ENCODE measurements around the gene ABI3.
"Not testable (repeated sequence)": the region's sequence is repeated elsewhere in the genome, so short reads cannot be mapped to it uniquely, and the experiment has no call there.

Gene ABI3, protein sequence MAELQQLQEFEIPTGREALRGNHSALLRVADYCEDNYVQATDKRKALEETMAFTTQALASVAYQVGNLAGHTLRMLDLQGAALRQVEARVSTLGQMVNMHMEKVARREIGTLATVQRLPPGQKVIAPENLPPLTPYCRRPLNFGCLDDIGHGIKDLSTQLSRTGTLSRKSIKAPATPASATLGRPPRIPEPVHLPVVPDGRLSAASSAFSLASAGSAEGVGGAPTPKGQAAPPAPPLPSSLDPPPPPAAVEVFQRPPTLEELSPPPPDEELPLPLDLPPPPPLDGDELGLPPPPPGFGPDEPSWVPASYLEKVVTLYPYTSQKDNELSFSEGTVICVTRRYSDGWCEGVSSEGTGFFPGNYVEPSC

DNA sequence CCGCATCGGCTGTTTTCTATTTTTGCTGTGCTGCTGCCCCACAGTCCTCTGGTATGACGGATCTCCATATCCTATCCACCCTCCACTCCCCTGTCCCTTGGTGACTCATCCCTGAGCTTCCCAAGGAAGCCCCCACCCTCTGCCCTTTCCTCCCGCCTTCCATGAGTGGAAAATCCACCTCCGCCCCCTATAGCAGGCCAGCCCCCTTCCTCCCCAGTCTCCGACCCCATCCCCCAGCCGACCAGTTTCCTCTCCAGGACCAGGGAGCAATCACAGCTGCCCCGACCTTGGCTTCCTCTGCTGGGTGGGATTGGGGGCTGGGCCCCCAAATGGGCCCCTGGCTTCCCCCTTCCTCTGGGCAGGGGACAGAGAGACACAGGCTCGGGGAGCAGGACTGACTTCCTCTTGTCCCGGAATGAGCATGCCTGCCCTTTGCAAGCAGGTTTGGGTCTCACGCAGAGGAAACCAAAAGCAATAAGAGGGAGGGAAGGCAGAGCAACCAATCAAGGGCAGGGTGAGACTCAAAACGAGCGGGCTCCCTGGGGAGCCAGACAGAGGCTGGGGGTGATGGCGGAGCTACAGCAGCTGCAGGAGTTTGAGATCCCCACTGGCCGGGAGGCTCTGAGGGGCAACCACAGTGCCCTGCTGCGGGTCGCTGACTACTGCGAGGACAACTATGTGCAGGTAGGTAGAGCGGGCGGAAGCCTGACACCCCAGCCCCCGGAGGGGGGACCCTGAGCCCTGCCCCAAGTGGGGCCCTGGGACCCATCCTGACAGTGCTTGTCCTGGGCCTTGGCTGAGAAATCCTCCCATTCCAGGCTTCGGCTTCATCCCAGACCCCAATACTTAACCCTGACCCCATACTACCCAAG, at the start of gene ABI3, which contains the start of gene GNGT2:
ABI3 (plus strand) TSS at position 550 of the 872 bp plus-strand sequence; CDS start at position 568, 18 bp downstream.
GNGT2 (minus strand) TSS at position 417 of the 872 bp plus-strand sequence. CDS start 3,152 bp downstream, outside the sequence.
- DNase-seq, result peak; percentile 48

DNA sequence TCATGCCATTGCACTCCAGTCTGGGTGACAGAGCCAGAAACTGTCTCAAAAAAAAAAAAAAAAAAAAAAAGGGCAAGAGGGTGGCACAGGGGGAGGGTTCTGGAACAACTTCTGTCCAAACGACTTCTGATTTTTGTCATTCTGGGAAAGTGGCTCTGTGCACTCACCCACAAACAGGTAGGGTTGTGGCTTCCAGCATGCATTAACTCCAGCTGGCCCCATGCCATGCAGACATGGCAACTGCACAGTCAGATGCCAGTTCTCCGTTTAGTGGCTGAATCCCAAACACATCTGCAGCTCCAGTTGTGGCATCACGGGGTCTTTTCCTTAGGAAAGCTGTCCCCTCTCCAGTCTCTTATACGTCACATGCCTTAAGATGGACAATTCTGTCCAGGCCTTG, 47.6 kb upstream of the ABI3 start:
- DNase-seq, result no peak

DNA sequence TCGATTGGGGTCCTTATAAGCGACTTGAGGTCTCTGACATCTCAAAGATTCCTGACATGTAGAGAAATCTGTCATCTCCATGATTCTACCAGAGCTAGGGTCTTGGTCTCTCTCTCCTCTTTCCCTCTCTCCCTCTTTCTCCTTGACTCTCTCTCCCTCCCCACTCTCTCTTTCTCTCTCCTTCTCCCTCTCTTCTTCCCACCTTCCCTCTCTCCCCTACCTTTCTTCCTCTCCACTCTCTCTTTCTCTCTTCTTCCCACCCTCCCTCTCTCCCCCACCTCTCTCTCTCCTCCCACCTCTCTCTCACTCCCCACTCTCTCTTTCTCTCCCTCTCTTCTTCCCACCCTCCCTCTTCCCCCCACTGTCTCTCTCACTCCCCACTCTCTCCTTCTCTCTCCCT, 45.4 kb upstream of the ABI3 start:
- no peak for DNase-seq

DNA sequence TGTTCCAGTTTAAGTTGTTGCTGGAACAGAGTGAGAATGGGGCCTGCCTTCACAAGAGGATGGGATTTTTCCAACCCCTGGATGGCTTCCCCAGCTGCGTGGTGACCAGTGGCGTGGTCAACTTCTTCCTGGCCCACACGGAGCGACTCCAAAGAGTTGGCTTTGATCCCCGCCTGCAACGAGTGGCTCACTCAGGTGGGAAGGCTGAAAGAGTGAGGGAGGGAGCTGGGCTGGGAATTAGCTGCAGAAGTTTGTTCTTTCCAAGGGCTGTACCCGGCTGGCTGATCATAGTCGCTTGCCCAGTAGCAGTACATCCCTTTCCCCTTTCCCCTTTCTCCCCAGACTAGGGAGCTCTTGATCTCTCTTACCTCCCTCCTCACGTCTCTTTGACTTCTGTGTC, 41.8 kb upstream of the ABI3 start:
- DNase-seq, result no peak

DNA sequence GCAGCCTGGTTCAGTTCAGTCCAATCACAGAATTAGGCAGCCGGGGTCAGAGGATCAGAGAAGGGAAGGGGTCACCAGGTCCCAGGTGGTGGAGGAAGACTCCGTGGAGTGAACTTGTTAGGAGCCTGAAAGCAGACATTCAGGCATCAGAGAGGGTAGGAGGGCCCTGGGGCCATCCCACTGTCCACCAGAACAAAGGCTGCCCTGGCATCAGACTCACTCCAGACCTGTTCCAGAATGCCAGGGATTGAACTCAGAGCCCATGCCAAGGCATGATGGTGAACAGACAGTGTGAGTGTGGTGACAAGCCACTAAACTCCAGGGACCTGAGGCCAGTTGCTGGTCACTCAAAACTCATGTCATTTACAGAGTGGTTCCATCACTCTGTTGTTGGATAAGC, 40.3 kb upstream of the ABI3 start:
- no peak for DNase-seq

DNA sequence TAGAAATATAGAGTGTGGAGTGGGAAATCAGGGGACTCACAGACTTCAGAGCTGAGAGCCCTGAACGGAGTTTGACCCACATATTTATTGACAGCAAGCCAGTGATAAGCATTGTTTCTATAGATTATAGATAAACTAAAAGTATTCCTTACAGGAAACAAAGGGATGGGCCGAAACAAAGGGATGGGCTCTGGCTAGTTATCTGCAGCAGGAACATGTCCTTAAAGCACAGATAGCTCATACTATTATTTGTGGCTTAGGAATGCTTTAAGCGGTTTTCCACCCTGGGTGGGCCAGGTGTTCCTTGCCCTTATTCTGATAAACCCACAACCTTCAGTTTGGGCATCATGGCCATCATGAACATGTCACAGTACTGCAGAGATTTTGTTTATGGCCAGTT, 39.8 kb upstream of the ABI3 start:
- DNase-seq, result not testable (repeated sequence)

DNA sequence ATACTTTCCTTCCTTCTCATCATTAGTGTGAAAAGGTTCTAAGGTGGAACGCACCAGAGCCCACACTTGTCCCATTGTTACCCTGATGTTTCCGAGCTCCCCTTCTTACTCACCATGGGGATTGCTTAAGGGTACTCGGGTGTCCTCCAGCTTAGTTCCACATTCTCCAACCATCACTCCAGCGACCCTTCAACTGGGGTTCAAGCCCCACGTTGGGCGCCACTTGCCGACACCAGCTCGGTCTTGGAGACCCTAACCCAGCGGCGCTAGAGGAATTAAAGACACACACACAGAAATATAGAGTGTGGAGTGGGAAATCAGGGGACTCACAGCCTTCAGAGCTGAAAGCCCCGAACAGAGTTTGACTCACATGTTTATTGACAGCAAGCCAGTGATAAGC, 34.5 kb upstream of the ABI3 start:
- DNase-seq, result not testable (repeated sequence)

DNA sequence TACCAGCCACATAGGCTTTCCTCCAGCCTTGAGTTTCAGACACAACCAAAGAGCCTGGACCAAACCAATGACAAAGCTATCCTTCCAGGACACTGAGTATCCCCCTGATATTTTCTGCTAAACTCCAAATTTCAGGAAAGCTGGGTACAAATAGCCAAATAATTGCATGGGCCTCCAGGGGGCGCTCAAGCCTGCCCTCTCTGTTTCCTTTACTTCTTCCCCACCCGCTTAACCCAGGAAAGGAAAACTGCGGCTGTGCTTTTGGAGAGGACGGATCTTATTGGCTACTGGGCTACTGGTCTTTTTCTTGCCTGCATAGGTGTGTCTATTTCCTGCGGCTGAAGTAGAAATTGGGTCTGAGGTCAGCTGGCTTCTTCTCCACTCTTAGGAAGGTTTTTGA, 30.2 kb upstream of the ABI3 start:
- peak; percentile 48 for DNase-seq

DNA sequence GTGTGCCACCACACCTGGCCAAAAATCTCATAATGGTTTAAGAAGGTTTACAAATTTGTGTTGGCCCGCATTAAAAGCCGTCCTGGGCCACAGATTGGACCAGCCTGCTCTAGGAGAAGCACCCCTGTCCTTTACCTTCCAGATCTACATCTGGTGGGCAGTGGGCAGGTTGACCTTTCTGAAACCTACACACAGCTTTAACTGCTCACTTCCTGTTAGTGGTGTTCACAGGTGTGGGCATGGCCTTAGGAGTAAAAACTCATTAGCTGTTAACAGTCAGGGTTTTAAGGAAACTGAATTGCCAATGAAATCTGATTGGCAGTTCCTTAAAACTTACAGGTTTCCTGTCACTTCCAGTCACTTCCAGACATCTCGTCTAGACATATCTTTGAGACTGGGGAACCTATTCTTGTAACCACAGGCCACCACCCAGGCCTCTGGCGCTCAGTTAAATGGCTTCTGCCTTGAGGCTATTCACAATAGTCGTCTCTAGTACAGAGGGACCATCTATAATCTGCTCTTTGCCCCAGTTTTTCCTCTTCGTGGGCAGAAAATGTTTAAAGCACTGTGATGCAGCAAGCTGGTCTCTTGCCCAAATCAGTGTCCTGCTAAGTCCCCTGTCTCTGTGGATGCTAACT, 29.4 kb upstream of the ABI3 start:
- DNase-seq, result no peak

DNA sequence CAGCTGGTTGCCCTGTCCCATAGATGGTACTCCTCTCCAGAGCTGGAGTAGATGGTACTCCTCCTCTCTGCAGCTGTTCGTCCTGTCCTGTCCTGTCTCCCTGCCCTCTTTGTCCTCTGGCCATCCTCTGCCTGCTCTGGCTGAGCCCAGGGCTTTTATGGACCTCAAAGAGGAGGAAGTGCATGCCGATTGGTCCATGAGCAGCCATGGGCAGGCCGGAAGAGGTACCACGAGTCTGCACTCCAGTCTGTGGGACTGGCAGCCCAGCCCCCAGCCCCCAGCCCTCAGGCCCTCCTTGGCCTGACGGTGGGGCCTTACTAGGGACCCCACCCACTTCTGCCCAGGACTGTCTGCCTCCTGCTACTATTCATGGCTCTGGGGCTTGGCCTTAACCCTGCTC, 27.2 kb upstream of the ABI3 start:
- no peak for DNase-seq

DNA sequence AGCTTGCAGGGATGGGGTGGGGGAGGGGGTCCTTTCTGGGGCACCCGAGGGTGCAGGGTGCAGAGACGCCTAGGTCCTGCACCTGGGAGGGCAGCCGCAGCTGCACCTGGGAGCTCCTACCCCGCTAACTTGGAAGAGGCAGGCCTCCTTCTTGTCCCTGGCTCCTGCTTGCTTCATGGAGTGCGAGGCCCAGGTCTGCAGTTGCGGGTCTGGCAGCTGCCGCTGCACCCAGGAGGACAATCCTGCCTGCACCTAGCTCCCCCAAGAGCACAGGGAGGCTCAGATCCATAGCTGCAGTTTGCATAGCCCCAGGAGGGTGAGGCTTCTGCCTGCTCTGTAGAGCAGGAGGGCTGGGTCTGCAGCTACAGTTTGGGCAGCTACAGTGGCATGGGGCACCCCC, 26.7 kb upstream of the ABI3 start:
- DNase-seq, result no peak

DNA sequence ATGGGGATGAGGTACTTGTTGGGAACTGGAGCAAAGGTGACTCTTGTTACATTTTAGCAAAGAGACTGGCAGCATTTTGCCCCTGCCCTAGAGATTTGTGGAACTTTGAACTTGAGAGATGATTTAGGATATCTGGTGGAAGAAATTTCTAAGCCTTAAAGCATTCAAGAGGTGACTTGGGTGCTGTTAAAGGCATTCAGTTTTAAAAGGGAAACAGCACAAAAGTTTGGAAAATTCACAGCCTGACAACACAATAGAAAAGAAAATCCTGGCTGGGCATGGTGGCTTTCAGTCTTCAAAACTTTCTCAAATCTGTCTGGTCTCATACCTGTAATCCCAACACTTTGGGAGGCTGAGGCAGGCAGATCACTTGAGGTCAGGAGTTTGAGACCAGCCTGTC, 26.0 kb upstream of the ABI3 start:
- DNase-seq, result not testable (repeated sequence)

DNA sequence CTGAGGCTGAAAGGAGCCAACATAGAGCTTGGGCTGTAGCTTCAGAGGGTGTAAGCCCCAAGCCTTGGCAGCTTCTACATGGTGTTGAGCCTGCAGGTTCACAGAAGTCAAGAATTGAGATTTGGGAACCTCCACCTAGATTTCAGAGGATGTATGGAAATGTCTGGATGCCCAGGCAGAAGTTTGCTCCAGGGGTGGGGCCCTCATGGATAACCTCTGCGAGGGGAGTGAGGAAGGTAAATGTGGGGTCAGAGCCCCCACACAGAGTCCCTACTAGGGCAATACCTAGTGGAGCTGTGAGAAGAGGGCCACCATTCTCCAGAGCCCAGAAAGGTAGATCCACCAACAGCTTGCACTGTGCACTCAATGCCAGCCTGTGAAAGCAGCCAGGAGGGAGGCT, 25.1 kb upstream of the ABI3 start:
- not testable (repeated sequence) for DNase-seq

DNA sequence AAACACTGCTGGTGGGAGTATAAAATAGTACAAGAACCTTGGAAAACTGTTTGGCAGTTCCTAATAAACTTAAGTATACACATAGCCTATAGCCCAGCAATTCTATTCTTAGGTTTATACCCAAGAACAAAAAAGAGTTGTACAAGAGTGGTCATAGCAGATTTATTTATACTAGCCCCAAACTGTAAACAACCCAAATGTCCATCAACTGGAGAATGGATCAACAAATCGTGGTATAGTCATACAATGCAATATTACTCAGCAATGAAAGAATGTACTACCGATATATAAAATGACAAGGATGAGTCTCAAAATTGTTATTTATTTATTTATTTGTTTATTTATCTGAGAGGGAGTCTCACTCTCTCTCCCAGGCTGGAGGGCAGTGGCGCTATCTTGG, 23.2 kb upstream of the ABI3 start:
- no peak for DNase-seq

DNA sequence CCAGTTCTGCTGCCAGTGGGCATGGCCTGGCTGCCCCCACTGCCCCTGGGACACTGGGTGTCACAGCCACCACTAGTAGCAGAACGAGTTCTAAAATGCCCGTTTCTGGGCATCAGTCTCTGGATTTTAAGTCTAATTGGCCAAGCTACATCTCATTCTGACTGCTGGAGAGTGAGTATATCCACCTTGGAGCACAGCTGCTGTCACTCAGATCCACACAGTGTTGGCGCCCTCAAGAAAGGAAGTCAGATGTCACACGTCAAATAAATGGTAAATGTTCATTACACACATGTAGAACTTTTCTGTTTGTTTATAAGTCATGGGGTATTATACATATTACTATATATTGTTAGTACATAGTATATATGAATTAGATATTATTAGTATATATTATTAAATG, 19.6 kb upstream of the ABI3 start:
- no peak for DNase-seq

DNA sequence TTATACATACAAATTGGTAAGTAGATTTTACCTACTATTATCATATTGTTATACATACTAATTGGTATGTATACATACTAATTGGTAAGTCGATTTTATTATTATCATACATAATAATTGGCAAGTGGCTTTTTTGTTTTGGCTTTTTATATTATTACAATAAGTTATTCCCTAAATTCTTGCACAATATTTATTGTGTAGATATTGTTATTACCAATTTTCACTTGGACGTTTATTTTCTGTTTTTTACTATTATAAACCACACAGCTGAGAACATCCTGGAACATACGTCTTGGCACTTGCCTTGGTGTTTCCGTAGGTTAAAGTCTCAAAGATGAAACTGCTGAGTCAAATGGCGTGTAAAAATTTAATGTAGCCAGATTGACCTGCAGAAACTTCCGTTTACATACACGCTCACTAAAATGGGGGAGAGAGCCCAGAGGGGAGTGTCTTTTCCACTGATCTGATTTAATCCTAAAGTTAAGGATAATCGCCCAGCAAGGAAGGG, 19.0 kb upstream of the ABI3 start:
- DNase-seq, result no peak

DNA sequence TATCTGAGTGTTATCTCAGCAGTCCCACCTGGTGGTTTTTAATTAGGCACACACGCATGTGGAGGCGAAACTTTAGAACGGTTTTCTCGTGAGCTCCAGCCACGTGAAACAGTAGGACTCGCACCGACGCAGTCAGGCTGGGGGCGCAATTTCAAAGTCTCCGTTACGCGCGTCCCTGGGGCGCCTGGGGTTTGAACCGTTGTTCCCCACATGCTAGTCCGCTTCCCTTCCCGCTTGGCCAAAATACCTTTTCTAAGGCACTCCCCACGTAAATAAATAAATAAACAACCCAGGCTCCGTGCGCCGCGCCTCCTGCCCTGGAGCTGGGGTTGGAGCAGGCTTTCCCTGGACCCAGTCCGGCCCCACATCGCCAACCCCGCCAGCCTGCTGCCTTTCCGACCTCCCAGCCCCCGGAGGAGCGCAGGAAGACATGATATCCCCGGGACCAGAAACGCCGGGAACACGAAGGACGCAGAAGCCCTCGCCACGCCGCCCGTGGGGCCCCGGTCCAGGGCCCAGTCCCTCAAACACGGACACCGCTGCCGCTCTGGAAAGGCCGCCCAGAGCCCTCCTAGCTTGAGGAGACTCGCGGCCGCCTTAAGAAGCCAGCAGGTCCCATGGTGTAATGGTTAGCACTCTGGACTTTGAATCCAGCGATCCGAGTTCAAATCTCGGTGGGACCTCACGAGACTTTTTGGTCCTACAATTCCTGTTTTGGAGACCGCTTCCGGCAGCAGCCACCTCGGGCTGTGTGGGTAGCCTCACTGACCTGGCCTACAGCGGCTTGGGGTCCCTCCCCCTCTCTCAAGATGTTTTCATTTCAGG, 18.4 kb upstream of the ABI3 start:
- DNase-seq, result peak; percentile 87

DNA sequence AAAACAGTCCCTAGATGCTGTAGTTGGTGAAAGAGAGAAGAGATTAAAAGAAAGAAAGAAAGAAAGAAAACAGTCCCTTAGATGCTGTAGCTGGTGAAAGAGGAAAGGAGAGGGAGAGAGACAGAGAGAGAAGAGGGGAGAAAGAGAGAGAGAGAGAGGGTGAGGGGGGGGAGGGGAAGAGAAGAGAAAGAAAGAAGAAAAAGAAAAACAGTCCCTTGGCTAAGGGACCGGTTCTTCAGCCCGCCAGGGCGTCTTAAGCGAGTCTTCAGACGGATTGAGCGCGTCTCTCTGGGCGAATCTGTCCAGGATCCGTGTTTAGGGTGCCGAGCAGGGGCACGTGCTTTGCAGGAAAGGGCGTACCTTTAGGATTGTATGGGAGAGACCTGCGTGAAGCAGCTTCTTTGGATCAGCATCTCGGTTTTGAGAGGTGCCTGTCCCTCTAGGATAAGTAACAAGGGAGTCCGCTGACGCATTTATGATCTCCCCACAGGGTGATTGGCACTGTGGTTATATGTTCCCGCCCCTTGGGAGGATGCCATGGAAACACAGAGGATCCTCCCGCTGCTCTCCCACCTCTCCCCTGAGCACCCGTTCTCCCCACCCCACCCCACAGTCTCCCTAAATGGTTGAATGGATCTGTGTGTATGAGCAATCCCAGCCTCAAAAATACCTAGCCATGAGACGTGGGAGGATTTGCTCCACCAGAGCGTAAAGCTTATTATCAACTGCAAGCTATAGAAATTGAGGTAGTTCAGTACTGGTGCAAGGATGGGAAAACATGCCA, 16.8 kb upstream of the ABI3 start:
- no peak for DNase-seq

DNA sequence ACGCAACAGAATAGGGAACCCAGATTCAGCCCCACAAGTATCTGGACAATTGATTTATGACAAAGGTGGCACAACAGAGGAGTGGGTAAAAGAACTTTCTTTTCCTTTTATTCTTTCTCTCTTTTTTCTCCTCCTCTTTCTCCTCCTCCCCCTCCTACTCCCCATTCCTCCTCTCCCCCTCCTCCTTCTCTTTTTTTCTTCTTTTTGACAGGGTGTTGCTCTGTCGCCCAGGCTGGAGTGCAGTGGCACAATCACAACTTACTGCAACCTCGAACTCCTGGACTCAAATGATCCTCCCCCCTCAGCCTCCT, 16.3 kb upstream of the ABI3 start:
- DNase-seq, result no peak

DNA sequence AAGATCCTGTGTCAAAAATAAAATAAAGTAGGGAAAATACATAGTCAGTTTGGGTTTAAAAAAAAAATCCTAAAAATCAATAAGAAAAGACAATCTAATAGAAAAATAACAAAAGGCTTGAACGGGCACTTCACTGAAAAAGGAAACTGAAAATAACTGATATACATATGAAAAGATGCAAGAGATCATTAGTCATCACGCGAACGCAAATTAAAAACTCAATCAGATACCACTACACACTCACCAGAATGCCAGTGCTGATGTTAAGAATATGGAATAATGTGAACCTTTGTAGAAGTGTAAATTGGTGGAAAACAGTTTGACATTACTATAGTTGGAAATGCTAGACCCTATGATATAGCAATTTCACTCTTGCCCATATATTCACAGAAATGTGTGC, 14.8 kb upstream of the ABI3 start:
- DNase-seq, result no peak

DNA sequence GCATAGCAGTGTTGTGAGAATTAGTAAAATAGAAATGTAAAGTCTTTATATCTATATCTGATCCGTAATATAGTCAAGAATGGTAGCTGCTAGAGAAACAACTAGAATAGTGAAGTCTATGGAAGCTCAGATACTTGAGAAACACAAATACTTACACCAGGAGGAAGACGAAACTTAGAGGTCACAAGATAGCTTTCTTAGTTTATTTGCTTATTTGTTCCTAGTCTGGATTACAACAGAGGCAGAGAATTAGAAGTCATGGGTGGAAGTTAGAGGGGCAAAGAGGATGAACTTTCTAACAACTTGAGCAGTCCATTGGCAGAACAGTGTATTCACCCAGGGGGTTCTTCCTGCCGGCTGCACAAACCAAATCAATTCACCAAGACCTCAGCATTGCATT, 14.0 kb upstream of the ABI3 start:
- DNase-seq, result no peak

Measured in activated effector memory CD4-positive, alpha-beta T cell treated with Interleukin-2 at 50 U/mL for 16 hours (primary cell).